NOMO-1 treated with dmso at 0.1 percent for 144 hours (cell line): Measurements from ENCODE around the gene IL7R.

ENCODE experiments used
- DNase-seq: peaks from one replicate; lab custom pipeline; 2025; ENCODE audit not compliant: unreplicated experiment; lab: John Stamatoyannopoulos, UW

The IL7R gene

GRCh38 chr5:35856765-35857351 lies at the start of gene IL7R:
IL7R (plus strand) TSS chr5:35856891; CDS start chr5:35856978, 87 bp downstream.
- DNase-seq: peak; percentile 73

DNA sequence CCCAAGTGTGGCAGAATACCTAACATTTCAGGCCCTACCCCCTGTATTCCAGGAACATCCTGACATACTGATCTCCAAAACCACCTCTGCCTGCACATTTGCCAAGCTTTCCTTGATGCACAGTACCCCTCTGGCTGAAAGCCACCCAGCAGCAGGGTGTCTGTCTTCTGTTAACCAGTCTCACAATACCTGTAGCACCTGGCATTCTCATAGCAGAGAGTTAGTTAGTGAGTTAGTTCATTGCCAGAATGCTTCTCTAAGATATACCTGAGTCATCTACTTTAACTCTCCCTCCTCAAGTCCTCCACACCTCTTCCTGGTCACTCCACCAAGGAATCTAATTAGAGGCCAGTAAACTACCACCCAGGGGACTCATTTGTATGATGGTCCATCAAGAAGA lies 46.1 kb upstream of the IL7R start:
- DNase-seq: no peak

GRCh38 chr5:35811108-35811741 lies 45.5 kb upstream of the IL7R start:
- DNase-seq: no peak

DNA sequence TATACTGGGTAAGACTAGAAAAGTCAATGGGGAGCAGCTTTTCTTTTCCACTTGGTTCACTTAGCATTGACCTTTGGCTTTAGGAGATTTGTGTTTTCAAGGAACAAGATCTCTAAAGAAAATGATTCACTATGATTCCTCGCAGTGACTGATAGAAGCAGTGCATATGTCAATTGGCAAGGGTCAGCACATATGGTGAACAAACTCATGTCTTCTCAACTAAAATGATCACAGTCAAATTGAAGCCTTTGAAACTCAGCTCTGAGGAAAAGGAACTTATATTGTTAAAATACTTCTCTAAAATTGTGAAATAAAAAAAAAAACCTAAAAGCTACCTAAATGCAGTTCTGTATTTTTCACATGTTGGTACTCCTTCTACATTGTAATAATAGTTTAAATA lies 43.2 kb upstream of the IL7R start:
- no peak for DNase-seq

DNA sequence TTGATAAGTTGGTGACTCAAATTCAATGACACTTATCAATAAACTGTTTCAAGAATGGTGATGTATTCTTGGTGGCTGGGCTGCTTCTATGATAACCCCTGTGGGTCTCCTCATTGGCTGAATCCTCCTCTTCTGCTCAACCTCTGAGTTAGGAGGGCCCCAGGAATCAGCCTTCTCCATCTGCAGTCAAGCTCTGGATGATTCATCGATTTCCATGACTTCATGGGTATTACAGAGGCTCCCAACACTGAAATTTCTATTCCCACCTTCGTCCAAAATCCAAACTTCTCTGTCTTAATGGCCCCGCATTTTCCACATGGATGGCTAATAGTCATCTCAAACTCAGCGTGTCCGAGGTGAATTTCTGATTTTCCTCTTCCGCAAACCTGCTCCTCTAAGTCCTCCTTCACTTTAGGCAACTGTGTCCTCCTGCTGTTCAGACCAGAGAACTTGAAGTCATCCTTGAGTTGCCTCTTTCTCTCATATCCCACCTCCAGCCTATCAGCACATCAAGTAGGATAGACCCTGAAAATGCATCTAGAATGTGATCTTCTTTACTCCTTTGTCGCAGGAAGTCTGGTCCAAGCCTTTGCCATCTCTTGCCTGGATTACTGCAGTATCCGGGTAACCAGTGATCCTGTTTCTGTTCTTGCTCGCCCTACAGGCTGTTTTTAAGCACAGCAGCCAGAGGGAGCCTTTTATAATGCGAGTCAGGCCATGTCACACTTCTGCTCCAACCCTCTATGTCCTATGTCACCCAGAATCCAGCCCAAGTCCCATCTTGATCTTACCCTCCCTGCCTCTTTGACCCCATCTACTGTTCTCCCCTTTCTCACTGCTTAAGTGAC lies 41.4 kb upstream of the IL7R start:
- peak; percentile 46 for DNase-seq

- no peak for DNase-seq
Measured at GRCh38 chr5:35816881-35817521, 39.7 kb upstream of the IL7R start.

- DNase-seq: no peak
Measured at GRCh38 chr5:35819026-35819425, 37.7 kb upstream of the IL7R start.

GRCh38 chr5:35819668-35820067 lies 37.0 kb upstream of the IL7R start:
- no peak for DNase-seq

GRCh38 chr5:35820735-35821134 lies 36.0 kb upstream of the IL7R start:
- peak; percentile 63 for DNase-seq

DNA sequence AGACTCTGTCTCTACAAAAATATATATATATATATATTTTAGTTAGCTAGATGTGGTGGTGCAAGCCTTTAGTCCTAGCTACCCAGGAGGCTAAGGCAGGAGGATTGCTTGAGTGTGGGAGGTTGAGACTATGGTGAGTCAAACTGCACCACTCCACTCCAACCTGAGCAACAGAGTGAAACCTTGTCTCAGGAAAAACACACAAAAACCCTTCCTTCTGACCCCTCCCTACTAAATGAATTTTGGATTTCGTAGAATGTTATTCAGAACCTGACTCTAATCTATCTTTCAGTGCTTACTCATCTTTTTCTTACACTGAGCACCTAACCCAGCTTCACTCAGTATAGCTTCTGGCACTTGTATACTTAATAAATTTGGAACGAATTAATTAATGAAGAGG lies 35.2 kb upstream of the IL7R start:
- DNase-seq: no peak

DNA sequence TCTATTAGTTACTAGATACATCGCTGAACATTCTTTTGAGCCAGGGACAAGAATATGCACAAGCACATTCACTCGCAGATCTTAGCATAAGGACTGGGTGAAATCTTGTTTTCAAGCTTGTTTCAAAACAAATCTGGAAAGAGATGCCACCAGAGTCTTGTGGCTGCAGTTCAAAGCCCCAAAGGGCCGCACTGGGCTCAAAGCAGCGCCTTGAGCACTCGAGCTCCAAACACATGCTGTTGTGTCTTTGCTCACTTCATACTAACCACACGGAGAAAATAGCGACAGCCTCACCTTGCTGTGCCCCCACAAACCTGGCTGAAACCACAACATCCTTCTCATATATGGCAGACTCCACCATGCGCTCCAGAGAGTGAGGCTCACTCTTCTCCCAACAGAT lies 34.2 kb upstream of the IL7R start:
- no peak for DNase-seq

DNA sequence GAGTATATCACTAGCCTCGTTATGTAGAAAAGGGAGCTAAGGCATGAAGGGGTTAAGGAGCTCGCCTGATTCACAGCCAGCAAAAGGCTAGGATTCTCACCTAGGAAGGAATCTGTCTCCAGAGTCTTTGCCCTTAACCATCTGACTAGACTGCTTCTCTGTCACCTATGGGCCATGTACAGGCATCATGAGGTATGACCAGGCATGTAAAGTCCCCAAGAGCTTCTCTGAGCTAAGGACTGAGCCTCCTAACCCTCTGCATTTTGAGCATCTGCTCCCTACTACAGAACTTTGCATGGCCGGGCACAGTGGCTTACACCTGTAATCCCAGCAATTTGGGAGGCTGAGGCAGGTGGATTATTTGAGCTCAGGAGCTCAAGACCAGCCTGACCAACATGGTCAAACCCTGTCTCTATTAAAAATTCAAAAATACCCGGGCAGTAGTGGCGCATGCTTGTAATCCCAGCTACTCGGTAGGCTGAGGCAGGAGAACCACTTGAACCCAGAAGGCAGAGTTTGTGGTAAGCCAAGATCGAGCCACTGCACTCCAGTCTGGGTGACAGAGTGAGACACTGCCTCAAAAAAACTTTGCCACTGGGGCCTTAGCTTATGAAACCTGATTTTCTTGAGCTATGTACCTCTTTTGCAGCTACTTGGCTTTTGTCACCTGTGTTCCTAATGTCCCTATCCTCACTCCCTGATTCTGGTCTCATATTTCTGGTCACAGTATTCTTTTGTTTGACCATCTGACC lies 33.2 kb upstream of the IL7R start:
- DNase-seq: no peak

DNA sequence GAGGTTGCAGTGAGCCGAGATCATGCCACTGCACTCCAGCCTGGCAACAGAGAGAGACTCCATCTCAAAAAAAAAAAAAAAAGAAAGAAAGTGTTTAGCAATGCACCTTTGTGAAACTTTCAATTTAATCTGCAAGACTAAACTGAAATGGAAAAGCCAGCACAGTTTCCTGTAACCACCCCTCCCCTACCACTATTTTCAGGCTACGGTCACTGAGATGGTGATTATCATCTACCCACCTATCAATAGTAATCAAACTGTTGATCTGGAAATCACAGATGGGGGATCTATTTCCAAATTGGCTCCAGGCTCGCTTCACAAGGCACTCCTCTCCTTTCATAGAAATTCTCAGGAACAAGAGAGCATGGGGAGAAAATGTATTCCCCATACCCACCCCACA lies 30.6 kb upstream of the IL7R start:
- no peak for DNase-seq

DNA sequence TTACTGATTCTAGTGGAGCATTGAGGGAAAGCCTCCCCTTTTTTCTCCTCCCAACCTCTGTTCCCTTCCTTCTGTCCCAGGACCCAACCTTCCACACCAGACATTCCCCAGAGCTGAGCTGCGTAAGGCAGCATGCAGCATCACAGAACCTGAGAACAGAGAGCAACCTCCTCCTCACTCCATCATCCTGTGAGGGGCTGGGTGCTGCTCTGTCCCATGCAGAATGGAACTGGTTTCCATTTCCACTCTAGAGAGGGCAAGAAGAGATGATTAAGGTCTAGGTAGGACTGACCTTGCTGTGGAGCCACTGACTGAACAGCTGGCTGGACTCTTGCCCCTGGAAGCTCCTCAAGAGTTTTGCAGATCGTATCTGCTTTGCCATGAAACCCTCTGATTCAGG lies 30.1 kb upstream of the IL7R start:
- DNase-seq: no peak

DNA sequence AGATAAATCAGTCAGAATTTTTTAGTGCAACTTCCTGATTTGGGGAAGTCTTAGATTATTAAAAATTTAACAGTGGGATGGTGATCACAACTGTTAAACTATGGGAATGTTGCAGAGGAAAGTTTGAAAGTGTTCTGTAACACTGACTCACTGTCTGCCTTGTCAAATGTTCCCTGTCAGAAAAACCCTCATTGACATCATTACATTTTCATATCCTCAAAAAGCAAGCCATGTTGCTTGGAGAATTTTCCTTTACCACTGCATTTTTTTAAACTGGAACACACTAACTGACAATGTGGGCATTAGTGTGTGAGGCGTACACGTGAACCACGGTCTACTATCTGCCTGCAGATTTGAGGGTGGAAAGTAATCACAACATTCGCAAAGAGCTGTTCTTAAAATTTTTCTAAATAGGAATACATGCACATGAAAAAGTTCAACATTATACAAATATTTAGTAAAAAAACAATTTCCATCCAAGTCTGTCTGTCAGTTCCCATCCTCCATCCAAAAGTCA lies 28.6 kb upstream of the IL7R start:
- DNase-seq: no peak

DNA sequence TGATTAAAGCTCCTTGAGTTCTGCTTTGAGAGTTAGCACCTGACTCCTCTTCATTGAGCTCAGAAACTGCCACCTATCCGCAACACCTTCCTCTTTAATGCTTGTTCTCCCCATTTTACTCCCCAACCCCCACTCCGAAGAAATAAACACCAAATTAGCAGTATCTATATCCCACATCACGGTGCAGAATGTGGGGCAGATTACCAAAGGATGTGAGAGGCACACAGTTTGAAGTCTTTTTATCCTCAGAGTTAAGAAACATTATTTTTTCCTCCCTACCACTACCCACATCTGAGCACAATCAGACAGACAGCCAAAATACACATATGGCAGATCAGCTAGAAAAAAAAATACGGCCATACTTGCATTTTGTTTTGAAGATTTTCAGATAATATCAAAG lies 26.1 kb upstream of the IL7R start:
- DNase-seq: no peak

DNA sequence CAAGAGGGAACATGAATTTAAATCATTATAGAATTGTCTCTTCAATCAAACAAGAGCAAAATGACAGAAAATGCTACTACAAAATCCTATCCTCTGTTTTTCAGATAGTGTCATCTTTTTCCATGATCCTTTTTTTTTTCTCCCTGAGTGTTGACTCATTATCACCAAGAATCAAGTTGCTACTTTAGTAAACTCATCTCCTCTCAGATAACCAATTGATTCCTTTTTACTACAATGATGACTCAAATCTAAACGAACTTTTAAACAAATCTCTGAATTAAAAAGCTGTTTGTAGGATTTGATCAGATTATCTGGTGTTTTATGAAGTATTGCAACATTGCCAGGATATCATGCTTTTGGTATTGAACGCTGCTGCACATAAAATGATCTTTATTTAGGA lies 23.9 kb upstream of the IL7R start:
- DNase-seq: no peak

- DNase-seq: no peak
Measured at GRCh38 chr5:35833224-35833623, 23.5 kb upstream of the IL7R start.

- no peak for DNase-seq
Measured at GRCh38 chr5:35835796-35836742, 20.6 kb upstream of the IL7R start.
